Thymus (tissue), 14 donors: ENCODE data around the gene RAB37. TPM values are rescaled to one million over a fixed set of nuclear protein-coding genes. Genes with fewer than 3 reads are reported as not detected.

Source experiments
- DNase-seq, 9 donors: peaks; one replicate each; pipeline ENCODE4 v3.0.0-alpha.2; 2013; ENCODE audit warnings: low spot score in 9 of 9, low read depth in 6 of 9, missing footprints in 1 of 9
- H3K27ac ChIP-seq, 2 donors: one replicate each; pipeline ENCODE4 v1.5.1; 2013; ENCODE audit warnings: control low read depth in 1 of 2, low read depth in 1 of 2, low read length in 1 of 2, mild to moderate bottlenecking in 1 of 2, moderate library complexity in 1 of 2
- H3K27me3 ChIP-seq, 2 donors: one replicate each; pipeline ENCODE4 v1.5.1; 2013; ENCODE audit warnings: low read length in 1 of 2; ENCODE audit not compliant: control insufficient read depth in 2 of 2, insufficient read depth in 1 of 2
- H3K36me3 ChIP-seq, 2 donors: one replicate each; pipeline ENCODE4 v1.5.1; 2013; ENCODE audit warnings: low read length in 1 of 2, mild to moderate bottlenecking in 1 of 2, moderate library complexity in 1 of 2; ENCODE audit not compliant: control insufficient read depth in 2 of 2, insufficient read depth in 2 of 2
- H3K4me1 ChIP-seq, 2 donors: one replicate each; pipeline ENCODE4 v1.5.1; 2013; ENCODE audit warnings: low read length in 2 of 2; ENCODE audit not compliant: control insufficient read depth in 2 of 2, insufficient read depth in 2 of 2
- H3K4me3 ChIP-seq, 2 donors: one replicate each; pipeline ENCODE4 v1.5.1; 2013; ENCODE audit warnings: low read length in 2 of 2, control low read depth in 1 of 2, mild to moderate bottlenecking in 1 of 2
- H3K9me3 ChIP-seq, 2 donors: one replicate each; pipeline ENCODE4 v1.5.1; 2013; ENCODE audit warnings: low read length in 1 of 2, mild to moderate bottlenecking in 1 of 2; ENCODE audit not compliant: control insufficient read depth in 2 of 2, insufficient read depth in 1 of 2
- WGBS: extraction: QIAGEN DNeasy Blood & Tissue Kit; methylation state at CpG from one replicate; pipeline ENCODE4 v1.1.7; 2013; 5-methylcytosine and 5-hydroxymethylcytosine counted together
- long read RNA-seq, 10 donors: transcript quantifications; one replicate each; lab custom pipeline, GENCODE V29; 2026
- polyA plus RNA-seq: library from polyadenylated mRNA; stranded (reverse); fragments of 200-250 nt; gene quantifications from one replicate; pipeline ENCODE4 v1.2.3, GENCODE V29; 2013
- total RNA-seq: library from RNA; stranded (reverse); fragments of 120-200 nt; gene quantifications from one replicate; pipeline ENCODE4 v1.2.4, GENCODE V29; 2013
- donor health status: healthy.

Gene RAB37
- total RNA-seq, result 19.9 TPM
- polyA plus RNA-seq, result 29.3 TPM
- long read RNA-seq, donor 1, partial matches to known transcripts, result 0 of 3 reads
- long read RNA-seq, donor 1, other reads (novel, unspliced or antisense), result 0 of 3 reads
- long read RNA-seq, donor 2, result 0 reads
- long read RNA-seq, donor 3, transcript RAB37-204 (9 exons, 2,617 nt), result major isoform, 12 of 18 reads
- long read RNA-seq, donor 3, partial matches to known transcripts, result 0 of 18 reads
- long read RNA-seq, donor 3, other reads (novel, unspliced or antisense), result 0 of 18 reads
- long read RNA-seq, donor 4, partial matches to known transcripts, result 0 of 4 reads
- long read RNA-seq, donor 4, other reads (novel, unspliced or antisense), result 0 of 4 reads
- long read RNA-seq, donor 5, transcript RAB37-204 (9 exons, 2,617 nt), result major isoform, 8 of 14 reads
- long read RNA-seq, donor 5, partial matches to known transcripts, result 0 of 14 reads
- long read RNA-seq, donor 5, other reads (novel, unspliced or antisense), result 0 of 14 reads
- long read RNA-seq, donor 6, transcript RAB37-204 (9 exons, 2,617 nt), result major isoform, 5 of 5 reads
- long read RNA-seq, donor 6, partial matches to known transcripts, result 0 of 5 reads
- long read RNA-seq, donor 6, other reads (novel, unspliced or antisense), result 0 of 5 reads
- long read RNA-seq, donor 7, partial matches to known transcripts, result 0 of 6 reads
- long read RNA-seq, donor 7, other reads (novel, unspliced or antisense), result 0 of 6 reads
- long read RNA-seq, donor 8, transcript RAB37-204 (9 exons, 2,617 nt), result major isoform, 6 of 7 reads
- long read RNA-seq, donor 8, partial matches to known transcripts, result 0 of 7 reads
- long read RNA-seq, donor 8, other reads (novel, unspliced or antisense), result 0 of 7 reads
- long read RNA-seq, donor 9, partial matches to known transcripts, result 0 of 4 reads
- long read RNA-seq, donor 9, other reads (novel, unspliced or antisense), result 0 of 4 reads
- long read RNA-seq, donor 10, transcript RAB37-204 (9 exons, 2,617 nt), result major isoform, 6 of 6 reads
- long read RNA-seq, donor 10, partial matches to known transcripts, result 0 of 6 reads
- long read RNA-seq, donor 10, other reads (novel, unspliced or antisense), result 0 of 6 reads

GRCh38 chr17:74736513-74737298 is at the start of gene RAB37:
Gene RAB37 (plus strand): TSS chr17:74737256. CDS start chr17:74737273, 17 bp downstream.
- Histone ChIP-seq H3K4me3 (peak within 1 kb of the TSS; percentile 71 to 81), H3K4me1 (peaks cover 22 to 58% of the 10 kb centered on the region in 2 donors), H3K36me3 (peaks cover 0 to 3% of the 10 kb centered on the region in 2 donors), H3K27ac (peak within 1 kb of the TSS; percentile 93 to 96), H3K9me3 (peaks cover 0 to 3% of the 10 kb centered on the region in 2 donors), H3K27me3 (peaks cover 0 to 17% of the 10 kb centered on the region in 2 donors)
- peak in 5 of 9 donors; percentile 33 to 86 (median 78) for DNase-seq
- WGBS, result 1% methylated on average over 67 of the region's 67 CpGs

- no peak overlapping the region for H3K27ac ChIP-seq
- H3K4me1 ChIP-seq, result no peaks in the 10 kb centered on the region
- WGBS, result 96% methylated on average over 3 of the region's 3 CpGs
Measured at GRCh38 chr17:74687886-74688285, 49.2 kb upstream of the RAB37 start.

GRCh38 chr17:74690409-74690825 is 46.6 kb upstream of the RAB37 start:
- H3K27me3 ChIP-seq, result peaks cover 0 to 2% of the 10 kb centered on the region in 2 donors
- peak in 1 of 9 donors; percentile 12 for DNase-seq
- no peak overlapping the region for H3K4me3 ChIP-seq
- no peaks in the 10 kb centered on the region for H3K36me3 ChIP-seq
- no peaks in the 10 kb centered on the region for H3K4me1 ChIP-seq
- 79% methylated on average over 6 of the region's 6 CpGs for WGBS
- H3K27ac ChIP-seq, result no peak overlapping the region
- H3K9me3 ChIP-seq, result no peaks in the 10 kb centered on the region

More at GRCh38 chr17:74687886-74688285, 49.2 kb upstream of the RAB37 start:
- H3K9me3 ChIP-seq, result no peaks in the 10 kb centered on the region
- peaks cover 0 to 2% of the 10 kb centered on the region in 2 donors for H3K27me3 ChIP-seq
- DNase-seq, result no peak
- no peak overlapping the region for H3K4me3 ChIP-seq
- H3K36me3 ChIP-seq, result no peaks in the 10 kb centered on the region

- WGBS, result 91% methylated on average over 8 of the region's 8 CpGs
- no peak for DNase-seq
- Histone ChIP-seq H3K27me3 (peaks cover 0 to 2% of the 10 kb centered on the region in 2 donors), H3K9me3 (no peaks in the 10 kb centered on the region), H3K4me3 (no peak overlapping the region), H3K36me3 (no peaks in the 10 kb centered on the region), H3K27ac (no peak overlapping the region), H3K4me1 (no peaks in the 10 kb centered on the region)
Measured at GRCh38 chr17:74691151-74691550, 45.9 kb upstream of the RAB37 start.

GRCh38 chr17:74694081-74694480 is 43.0 kb upstream of the RAB37 start:
- H3K9me3 ChIP-seq, result no peaks in the 10 kb centered on the region
- no peak overlapping the region for H3K4me3 ChIP-seq
- WGBS, result 94% methylated on average over 4 of the region's 4 CpGs
- no peaks in the 10 kb centered on the region for H3K4me1 ChIP-seq
- no peaks in the 10 kb centered on the region for H3K36me3 ChIP-seq
- DNase-seq, result no peak
- H3K27me3 ChIP-seq, result peaks cover 0 to 2% of the 10 kb centered on the region in 2 donors
- no peak overlapping the region for H3K27ac ChIP-seq

- WGBS, result 97% methylated on average over 11 of the region's 11 CpGs
- no peak for DNase-seq
Measured at GRCh38 chr17:74695629-74696028, 41.4 kb upstream of the RAB37 start.

GRCh38 chr17:74697515-74697914 is 39.5 kb upstream of the RAB37 start:
- Histone ChIP-seq H3K4me1 (no peaks in the 10 kb centered on the region), H3K36me3 (no peaks in the 10 kb centered on the region), H3K9me3 (no peaks in the 10 kb centered on the region), H3K27me3 (peaks cover 0 to 2% of the 10 kb centered on the region in 2 donors), H3K4me3 (no peak overlapping the region), H3K27ac (no peak overlapping the region)
- 97% methylated on average over 2 of the region's 2 CpGs for WGBS
- no peak for DNase-seq

More at GRCh38 chr17:74695629-74696028, 41.4 kb upstream of the RAB37 start:
- no peaks in the 10 kb centered on the region for H3K9me3 ChIP-seq
- no peaks in the 10 kb centered on the region for H3K4me1 ChIP-seq
- H3K36me3 ChIP-seq, result no peaks in the 10 kb centered on the region
- no peak overlapping the region for H3K27ac ChIP-seq
- H3K27me3 ChIP-seq, result peaks cover 0 to 2% of the 10 kb centered on the region in 2 donors
- no peak overlapping the region for H3K4me3 ChIP-seq

GRCh38 chr17:74698069-74698468 is 39.0 kb upstream of the RAB37 start:
- H3K4me3 ChIP-seq, result no peak overlapping the region
- WGBS, result 97% methylated on average over 7 of the region's 7 CpGs
- no peak for DNase-seq
- H3K9me3 ChIP-seq, result no peaks in the 10 kb centered on the region
- H3K27me3 ChIP-seq, result peaks cover 0 to 4% of the 10 kb centered on the region in 2 donors
- no peaks in the 10 kb centered on the region for H3K4me1 ChIP-seq
- H3K27ac ChIP-seq, result no peak overlapping the region
- no peaks in the 10 kb centered on the region for H3K36me3 ChIP-seq
